ENCODE measurements around the gene FUT8. TPM values are rescaled to one million over a fixed set of nuclear protein-coding genes. Genes with fewer than 3 reads are reported as not detected.

FUT8 gene
- total RNA-seq, 4 donors from 2014 or later, result 6.5 to 11.3 (median 9.3) TPM

DNA sequence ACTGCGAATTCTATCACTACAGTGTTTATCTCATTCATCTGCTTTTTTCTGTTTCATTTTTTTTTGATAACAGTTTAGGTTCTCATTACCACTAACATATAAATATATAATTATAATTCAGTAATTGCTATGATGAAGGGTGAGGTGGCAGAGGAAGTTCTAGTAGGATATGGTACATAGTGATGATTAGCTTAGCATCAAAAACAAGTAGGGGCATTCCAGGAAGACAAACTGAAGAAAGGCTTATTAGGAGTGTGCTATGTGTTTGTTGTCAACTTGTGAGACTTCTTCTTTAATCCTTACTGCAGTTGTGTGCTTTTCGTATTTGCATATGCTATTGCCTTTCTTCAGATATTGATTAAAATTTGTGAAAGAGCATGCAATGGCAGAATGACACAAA is 20.6 kb downstream of the FUT8 start:
- Histone ChIP-seq H3K4me3 (no peak overlapping the region), H3K27ac (no peak overlapping the region), H3K9me3 (no peaks in the 10 kb centered on the region), H3K27me3 (no peaks in the 10 kb centered on the region), H3K4me1 (no peaks in the 10 kb centered on the region), H3K36me3 (no peaks in the 10 kb centered on the region)
- in situ Hi-C loops (cut with MboI; ENCODE audit: low sequenced_read_pairs in 4 of 4), result no loop called here
- TF ChIP-seq, protein P1, sequence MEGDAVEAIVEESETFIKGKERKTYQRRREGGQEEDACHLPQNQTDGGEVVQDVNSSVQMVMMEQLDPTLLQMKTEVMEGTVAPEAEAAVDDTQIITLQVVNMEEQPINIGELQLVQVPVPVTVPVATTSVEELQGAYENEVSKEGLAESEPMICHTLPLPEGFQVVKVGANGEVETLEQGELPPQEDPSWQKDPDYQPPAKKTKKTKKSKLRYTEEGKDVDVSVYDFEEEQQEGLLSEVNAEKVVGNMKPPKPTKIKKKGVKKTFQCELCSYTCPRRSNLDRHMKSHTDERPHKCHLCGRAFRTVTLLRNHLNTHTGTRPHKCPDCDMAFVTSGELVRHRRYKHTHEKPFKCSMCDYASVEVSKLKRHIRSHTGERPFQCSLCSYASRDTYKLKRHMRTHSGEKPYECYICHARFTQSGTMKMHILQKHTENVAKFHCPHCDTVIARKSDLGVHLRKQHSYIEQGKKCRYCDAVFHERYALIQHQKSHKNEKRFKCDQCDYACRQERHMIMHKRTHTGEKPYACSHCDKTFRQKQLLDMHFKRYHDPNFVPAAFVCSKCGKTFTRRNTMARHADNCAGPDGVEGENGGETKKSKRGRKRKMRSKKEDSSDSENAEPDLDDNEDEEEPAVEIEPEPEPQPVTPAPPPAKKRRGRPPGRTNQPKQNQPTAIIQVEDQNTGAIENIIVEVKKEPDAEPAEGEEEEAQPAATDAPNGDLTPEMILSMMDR (IDR thresholded peaks at IDR 0.05 in 4 of 5, conservative IDR thresholded peaks at IDR 0.05 in 1 of 5), result no peak
- no peak for TF ChIP-seq POLR2A (IDR thresholded peaks at IDR 0.05)
- ATAC-seq, result no peak
- intact Hi-C loops (cut with DNase I; ENCODE audit: low total_unique reads), result no loop called here
- no peak for DNase-seq

DNA sequence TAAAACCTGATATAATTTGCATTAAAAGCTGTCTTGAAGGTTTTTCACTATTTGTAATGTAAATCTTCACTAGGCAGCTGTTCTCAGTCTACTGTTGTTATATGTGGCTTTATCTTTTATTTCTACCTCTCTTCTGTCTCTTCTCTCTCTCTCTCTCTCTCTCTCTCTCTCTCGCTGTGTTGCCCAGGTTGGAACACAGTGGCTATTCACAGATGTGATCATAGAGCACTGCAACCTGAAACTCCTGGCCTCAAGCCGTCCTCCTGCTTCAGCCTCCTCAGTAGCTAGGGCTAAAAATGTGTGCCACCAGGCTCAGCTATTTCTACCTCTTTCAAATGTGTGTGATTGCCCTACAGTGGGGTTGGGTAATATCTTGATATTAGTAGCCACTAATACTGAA is 21.1 kb downstream of the FUT8 start:
- Histone ChIP-seq H3K27ac (no peak overlapping the region), H3K4me1 (no peaks in the 10 kb centered on the region), H3K27me3 (no peaks in the 10 kb centered on the region), H3K36me3 (no peaks in the 10 kb centered on the region), H3K9me3 (no peaks in the 10 kb centered on the region), H3K4me3 (no peak overlapping the region)
- intact Hi-C loops (cut with DNase I; ENCODE audit: low total_unique reads), result no loop called here
- no peak for ATAC-seq
- no peak for DNase-seq
- no peak for TF ChIP-seq POLR2A (IDR thresholded peaks at IDR 0.05)
- TF ChIP-seq, protein P1 (IDR thresholded peaks at IDR 0.05 in 4 of 5, conservative IDR thresholded peaks at IDR 0.05 in 1 of 5), result no peak
- in situ Hi-C loops (cut with MboI; ENCODE audit: low sequenced_read_pairs in 4 of 4), result no loop called here

DNA sequence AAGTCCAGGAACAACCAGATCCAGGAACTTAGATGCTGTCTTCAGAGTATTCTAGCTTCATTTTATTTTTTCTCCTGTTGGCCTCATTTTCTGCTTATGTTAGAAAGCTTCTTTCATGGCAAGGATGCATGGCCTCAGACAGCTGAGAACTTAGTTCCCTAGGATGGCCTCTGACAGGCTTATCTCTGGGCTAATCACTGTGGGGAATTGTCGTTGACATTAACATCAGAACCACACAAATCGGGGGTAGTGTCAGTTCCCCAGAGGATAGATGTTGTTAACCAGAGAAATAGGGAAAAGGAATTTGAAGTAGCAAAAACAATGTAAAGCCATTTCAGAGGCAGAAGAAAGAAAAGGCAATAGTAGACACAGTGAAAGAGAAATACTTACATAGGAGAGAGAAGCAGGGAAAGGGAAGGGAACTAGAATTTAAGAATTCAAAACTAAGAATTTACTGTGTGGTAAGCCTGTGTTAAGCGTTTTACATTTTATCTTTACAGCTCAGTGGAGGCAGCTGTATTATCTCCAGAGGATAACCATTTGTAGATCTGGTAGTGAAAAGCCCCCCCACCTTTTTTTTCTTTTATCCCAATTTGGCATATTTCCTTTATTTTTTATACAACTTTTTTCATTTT is 21.8 kb downstream of the FUT8 start:
- Histone ChIP-seq H3K9me3 (no peaks in the 10 kb centered on the region), H3K27ac (no peak overlapping the region), H3K4me3 (no peak overlapping the region), H3K27me3 (no peaks in the 10 kb centered on the region), H3K4me1 (no peaks in the 10 kb centered on the region), H3K36me3 (no peaks in the 10 kb centered on the region)
- ATAC-seq (no peak), DNase-seq (no peak)
- TF ChIP-seq, protein P1 (IDR thresholded peaks at IDR 0.05 in 4 of 5, conservative IDR thresholded peaks at IDR 0.05 in 1 of 5), result no peak
- no peak for TF ChIP-seq POLR2A (IDR thresholded peaks at IDR 0.05)
- intact Hi-C loops (cut with DNase I; ENCODE audit: low total_unique reads), result no loop called here
- in situ Hi-C loops (cut with MboI; ENCODE audit: low sequenced_read_pairs in 4 of 4), result no loop called here

DNA sequence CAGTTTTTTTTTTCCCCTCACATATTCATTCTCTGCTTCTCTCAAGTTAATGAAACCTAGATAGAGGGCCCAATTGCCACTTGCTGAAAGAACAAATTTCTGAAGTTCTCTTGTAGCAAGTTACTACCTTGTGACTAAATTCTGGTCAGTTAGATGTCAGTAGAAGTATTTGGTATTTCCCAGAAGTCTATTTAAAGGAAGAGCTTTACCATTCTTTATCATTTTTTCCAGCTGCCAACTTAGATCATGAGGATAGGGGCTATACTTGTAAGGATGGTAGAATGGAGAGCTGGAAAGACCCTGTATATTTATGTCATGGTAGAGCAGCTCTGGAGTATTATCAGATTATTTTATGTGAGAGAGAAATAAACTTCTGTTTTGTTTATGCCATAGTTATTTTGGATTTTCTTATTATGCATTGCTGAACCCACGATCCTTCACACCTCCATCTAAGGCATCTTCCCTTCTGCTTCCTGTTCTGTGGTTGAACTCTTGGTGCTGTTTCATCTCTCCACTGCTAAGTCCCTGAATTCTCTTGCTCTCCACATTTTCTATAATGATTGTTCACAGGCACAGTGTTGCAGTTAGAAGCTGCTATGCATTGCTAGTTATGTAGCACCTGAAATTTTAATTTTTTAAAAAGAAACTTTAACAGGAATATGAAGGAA is 25.9 kb downstream of the FUT8 start:
- DNase-seq, result no peak
- H3K4me3 ChIP-seq, result no peak overlapping the region
- ATAC-seq, result no peak
- H3K27me3 ChIP-seq, result no peaks in the 10 kb centered on the region
- no peak overlapping the region for H3K27ac ChIP-seq
- no peaks in the 10 kb centered on the region for H3K9me3 ChIP-seq
- TF ChIP-seq POLR2A (IDR thresholded peaks at IDR 0.05), result no peak
- TF ChIP-seq, protein P1 (IDR thresholded peaks at IDR 0.05 in 4 of 5, conservative IDR thresholded peaks at IDR 0.05 in 1 of 5), result no peak
- no peaks in the 10 kb centered on the region for H3K36me3 ChIP-seq
- intact Hi-C loops (cut with DNase I; ENCODE audit: low total_unique reads), result no loop called here
- H3K4me1 ChIP-seq, result no peaks in the 10 kb centered on the region
- in situ Hi-C loops (cut with MboI; ENCODE audit: low sequenced_read_pairs in 4 of 4), result no loop called here

Measured in gastrocnemius medialis (tissue), 4 donors.